NCI-H2227 (cell line): ENCODE data around the gene PYHIN1.
"Not testable (repeated sequence)": the region's sequence is repeated elsewhere in the genome, so short reads cannot be mapped to it uniquely, and the experiment has no call there.

Experiments
- DNase-seq: peaks from one replicate; lab custom pipeline; 2025; ENCODE audit not compliant: unreplicated experiment; lab: John Stamatoyannopoulos, UW

PYHIN1 gene

DNA sequence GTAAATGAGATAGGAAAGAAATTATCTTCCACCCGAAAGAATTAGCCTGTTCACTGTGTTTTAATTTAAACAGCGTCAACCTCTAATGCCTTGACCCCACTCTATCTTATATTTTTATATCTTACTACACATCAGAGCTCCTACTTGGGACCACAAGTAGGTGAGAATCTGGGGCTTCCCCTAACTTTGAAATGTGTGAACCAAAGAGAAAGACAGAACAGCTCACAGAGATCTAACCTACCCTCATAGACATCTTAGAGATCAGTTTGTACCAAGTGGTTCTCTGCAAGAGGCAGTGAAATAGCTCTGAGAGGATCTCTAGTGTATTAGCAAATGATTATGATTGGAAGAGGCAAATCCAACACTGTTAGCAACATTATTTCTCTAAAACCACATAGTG, 47.4 kb downstream of the PYHIN1 start:
- DNase-seq: no peak

DNA sequence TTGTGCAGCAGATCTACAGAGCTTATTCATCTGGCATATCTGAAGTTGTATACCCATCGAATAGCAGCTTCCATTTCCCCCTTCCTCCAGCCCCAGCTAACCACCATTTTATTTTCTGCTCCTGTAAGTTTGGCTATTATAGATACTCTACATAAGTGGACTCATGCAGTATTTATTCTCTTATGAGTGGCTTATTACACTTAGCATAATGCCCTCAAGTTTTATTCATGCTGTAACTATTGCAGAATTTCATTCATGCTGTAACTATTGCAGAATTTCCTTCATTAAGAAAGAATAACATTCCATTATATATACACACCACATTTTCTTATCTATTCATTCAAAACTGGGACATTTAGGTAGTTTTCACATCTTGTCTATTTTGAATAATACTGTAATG, 47.9 kb downstream of the PYHIN1 start:
- no peak for DNase-seq

DNA sequence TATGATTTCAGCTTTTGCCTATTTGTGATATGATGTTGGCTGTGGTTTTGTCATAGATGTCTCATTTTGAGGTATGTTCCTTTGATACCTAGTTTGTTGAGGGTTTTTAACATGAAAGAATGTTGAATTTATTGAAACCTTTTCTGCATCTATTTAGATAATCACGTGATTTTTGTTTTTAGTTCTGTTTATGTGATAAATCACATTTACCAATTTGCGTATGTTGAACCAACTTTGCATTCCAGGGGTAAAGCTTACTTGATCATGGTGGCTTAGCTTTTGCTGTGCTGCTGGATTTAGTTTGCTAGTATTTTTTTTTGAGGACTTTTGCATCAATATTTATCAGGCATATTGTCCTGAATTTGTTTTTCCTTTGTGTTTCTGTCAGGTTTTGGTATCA, 51.9 kb downstream of the PYHIN1 start:
- no peak for DNase-seq

DNA sequence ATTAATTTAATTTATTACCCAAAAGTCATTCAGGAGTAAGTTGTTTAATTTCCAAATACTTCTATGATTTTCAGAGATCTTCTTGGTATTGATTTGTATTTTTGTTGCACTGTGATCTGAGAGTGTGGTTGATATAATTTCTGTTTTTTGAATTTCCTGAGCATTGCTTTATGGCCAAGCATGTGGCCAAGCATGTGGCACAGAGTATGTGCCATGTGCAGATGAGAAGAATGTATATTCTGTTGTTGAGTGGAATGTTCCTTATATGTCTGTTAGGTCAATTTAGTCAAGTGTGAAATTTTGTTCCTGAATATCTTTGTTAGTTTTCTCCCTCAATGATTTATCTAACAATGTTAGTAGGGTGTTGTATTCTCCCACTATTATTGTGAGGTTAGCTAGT, 53.0 kb downstream of the PYHIN1 start:
- no peak for DNase-seq

DNA sequence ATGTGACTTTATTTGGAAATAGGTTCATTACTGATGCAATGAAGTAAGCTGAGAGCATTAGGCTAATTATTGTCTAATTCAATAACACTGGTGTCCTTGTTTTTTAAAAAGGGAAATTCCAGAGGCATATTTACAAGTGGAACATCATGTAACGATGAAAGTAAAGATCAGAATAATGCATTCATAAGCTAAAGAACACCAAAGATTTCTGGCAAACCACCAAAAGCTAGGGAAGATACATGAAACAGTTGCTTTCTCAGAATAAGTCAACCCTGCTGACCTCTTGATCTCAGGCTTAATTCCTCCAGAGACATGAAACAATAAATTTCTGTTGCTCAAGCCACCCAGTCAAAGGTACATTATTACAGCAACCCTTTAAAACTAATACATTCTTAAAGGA, 58.1 kb downstream of the PYHIN1 start:
- no peak for DNase-seq

DNA sequence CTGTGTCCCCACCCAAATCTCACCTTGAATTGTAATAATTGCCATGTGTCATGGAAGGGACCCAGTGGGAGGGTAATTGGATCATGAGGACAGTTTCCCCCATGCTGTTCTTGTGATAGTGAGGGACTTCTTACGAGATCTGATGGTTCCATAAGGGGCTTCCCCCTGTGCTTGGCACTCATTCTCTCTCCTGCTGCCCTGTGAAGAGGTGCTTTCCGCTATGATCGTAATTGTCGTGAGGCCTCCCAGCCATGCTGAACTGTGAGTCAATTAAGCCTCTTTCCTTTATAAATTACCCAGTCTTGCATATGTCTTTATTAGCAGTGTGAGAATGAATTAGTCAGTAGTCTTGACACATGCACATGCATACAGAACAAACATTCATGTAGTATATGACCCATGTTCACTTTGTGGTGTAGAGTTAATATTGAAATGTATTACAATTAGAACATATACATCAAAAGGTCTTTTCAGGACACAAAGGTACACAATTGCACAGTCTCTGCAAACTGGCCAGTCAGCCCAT, 61.5 kb downstream of the PYHIN1 start:
- no peak for DNase-seq

DNA sequence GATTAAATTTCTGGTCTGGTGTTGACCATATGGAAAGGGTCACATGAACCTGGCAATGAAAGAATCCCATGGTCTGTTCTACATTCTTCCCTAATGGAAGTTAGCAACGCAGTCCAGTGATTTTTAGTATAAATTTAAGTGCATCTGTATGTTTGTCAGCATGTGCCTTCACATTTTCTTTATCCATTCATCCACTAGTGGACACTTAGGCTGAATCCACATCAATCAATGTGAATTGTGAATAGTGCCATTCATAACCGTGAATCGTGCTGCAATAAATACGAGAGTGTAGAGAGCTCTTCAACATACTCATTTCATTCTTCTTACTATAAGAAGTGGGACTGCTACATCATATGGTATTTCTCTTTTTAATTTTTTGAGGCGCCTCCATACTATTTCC, 65.6 kb downstream of the PYHIN1 start:
- no peak for DNase-seq

DNA sequence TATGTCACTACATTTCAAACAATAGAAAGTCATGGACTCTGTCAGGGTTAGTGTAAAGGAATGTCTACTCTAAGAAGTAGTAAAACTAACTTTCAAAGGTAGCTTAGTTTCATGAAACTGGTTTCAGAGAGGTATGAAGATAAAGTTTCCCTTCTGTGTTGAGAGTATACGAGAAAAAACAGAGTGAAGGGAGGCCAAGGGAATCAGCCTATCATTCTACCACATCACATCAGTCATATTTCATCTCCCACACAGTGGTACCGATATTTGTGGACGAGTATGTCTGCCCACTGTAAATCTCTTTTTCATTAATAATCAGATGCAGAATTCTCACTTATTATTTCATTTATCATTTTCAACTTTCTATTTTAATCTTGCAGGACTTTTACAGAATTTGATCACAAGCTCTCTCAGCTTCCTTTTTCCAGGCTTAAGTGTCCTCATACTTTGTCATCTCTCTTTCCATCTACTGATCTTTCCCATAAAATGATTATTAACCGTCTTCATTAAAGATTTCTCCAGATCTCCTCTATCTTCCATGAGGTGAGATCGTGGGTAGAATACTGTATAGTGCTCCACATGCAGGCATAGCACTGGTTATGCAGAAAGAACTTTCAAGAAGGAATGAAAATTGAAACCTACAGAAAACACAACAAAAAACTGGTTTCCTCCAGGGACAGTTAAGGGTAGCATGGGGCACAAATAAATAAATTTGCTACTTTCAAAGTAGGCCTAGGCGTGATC, 66.9 kb downstream of the PYHIN1 start:
- DNase-seq: no peak

DNA sequence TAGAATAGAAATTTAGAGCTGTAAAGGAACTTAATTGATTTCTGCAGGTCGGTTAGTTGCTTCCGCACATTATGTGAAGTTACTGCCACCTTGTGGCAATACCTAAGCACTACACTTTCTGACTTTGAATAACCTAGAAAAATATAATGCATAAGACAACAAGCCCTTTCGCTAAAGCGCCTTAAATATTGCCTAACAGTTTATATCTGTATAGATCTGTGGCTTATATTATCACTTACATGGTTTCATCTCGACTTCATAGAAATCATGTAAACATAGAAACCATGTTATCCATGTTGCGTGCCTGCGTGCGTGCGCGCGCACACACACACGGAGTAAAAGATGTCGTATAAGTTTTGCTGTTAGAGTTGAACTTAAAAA, 67.4 kb downstream of the PYHIN1 start:
- DNase-seq: peak; percentile 59

DNA sequence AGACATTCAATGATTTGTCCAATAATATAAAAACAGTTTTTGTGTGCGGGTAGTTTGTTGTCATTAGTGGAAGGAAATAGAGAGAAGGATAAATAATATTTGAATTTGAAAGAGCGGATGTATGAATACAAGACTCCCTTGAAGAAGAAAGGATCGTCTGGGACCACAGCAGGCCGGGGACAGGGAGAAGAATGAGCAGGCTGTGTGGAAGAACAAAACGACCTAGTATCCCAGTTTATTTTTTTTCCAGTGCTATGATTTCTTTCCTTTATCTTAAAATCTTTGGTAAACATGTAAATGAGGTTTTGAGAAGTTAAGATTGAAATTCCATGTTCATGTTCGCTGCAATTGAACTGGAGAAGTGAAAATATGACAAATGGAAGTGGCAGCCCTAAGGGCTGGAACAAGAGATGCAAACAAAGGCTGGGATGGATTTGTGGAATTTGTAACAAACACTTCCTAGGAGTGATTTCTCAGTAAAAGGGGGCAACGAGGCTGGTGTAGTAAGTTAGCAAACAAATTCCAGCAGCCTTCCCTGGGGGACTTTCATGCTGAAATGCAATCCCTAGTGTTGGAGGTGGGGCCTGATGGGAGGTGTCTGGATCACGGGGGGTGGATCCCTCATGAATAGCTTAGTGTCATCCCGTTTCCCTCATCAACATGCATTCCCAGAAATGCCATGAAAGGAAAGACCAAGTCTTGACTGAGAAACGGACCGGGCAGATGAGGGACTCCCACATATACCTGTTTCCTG, 68.1 kb downstream of the PYHIN1 start:
- DNase-seq: peak; percentile 21

DNA sequence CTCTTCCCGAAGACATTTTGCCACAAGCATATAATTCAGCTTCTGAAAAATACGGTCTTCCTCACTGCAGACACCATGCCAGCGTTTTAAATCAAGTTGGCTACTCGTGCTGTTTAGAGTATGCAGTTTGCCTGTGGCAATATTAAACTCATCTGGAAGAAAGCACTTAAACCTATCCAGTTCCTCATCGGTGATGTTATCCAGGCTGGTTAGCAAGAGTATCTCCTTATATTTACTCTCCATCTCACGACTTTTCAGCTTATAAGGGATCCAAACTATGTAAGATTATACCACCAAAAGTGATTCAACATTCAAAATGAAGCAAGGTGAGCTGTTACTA, 68.7 kb downstream of the PYHIN1 start:
- no peak for DNase-seq

DNA sequence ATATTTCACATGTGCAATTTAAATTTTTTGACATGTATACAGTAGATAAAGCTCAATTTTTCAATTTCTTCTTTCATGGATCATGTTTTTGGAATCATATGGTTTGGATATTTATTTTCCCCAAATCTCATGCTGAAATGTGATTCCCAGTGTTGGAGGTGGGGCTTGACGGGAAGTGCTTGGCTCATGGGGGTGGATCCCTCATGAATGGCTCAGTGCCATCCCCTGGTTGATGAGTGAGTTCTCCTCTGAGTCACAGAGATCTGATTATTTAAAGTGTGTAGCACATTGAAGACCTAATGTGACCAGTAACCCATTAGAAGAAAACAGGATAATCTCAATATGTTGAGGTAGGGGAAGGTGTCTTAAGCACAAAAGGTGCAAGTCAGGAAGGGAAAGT, 69.3 kb downstream of the PYHIN1 start:
- DNase-seq: peak; percentile 19

DNA sequence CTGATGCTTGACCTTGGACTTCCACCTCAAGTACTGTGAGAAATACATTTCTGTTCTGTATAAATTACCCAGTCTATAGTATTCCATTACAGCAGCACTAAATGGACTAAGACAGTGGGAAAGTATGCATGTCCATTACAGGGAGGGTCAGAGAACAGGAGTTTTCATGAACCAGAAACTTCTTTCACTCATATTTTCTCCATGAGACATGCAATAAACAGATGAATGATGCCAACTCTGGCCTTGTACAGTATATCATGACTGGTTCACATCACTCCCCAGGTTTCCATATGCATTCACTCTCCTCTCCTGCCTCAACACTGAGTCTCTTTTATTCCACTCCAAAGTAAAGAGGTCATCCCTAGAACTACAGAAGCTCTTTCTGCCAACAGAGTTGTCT, 73.8 kb downstream of the PYHIN1 start:
- DNase-seq: no peak

DNA sequence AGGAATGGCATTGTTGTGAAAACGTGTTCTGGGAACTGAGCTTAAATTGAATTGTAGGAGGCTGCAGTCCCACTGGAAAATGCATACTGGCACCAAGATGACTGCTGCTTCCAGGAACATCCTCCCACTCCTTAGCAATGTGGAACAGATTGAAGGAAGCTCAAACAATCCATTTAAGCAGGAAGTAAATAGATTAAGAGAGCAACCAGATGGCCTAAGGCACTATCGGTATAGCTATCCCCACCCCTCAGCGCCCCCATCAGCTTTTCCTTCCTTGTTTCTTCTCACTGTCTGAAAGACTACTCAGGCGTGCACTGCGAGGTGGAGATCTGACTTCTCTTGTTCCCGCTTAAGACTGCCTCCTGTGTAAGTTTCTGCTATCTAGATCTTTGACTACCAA, 74.3 kb downstream of the PYHIN1 start:
- no peak for DNase-seq

DNA sequence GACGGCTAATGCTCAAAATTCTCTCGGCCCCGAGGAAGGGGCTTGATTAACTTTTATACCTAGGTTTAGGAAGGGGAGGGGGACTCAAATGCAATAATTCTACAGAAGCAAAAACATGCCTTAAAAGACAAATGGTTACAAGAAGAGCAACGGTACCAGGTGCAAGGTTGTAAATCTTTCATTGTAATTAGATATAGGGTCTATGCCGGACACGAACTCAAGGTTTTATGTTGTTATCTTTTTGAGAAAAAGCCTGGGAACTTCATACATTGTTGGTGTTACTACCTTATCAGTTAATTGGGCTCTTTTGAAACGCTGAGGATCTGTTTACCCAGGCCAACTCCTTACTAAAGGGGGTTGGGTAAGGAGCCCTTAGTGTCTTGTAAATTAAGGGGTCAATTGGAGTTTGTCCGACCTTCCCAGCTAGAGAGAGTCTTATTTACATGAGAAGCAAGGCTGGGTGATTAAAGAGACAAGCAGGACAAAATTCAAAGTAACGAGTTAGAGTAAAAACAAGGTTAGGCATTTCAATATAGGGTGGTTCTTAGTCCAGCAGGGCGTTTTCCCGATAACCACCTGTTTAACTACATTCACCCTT, 75.0 kb downstream of the PYHIN1 start:
- not testable (repeated sequence) for DNase-seq

DNA sequence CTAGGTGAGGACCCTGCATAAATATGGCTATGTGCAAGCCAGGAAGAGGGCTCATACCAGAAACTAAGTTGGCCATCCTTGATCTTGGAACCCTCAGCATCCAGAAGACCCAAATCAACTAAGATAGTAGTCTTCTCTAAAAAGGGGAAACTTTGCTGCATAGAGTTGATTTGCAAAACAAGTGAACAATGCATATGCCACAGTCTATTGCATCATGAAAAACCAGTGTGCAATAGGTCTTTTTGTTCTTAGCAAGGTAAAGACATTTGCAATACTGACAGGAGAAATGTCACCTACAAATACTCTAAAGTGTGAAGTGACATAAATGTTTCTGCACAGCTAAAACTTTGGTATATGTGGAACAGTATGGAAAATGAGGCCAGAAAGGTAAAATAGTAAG, 76.4 kb downstream of the PYHIN1 start:
- no peak for DNase-seq

DNA sequence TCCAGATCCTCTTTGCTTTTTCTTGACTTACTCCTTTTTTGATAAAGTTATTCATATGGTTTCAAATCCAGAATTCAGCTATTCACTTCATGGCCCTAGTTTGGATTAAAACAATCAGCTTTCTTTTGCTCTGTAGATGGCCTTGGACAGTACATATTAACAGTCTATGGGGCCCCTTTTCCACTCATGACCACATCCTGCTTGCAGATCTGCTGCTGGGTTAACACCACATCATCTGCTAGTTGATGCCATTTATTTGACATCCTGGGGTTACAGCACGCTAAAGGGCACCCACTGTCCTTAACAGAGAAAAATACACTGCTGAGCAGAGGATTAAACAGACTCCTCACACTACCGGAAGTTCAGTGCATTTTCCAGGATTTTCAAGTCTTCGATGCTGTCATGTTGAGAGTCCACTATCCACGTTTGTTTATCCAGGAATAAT, 77.4 kb downstream of the PYHIN1 start:
- DNase-seq: no peak

DNA sequence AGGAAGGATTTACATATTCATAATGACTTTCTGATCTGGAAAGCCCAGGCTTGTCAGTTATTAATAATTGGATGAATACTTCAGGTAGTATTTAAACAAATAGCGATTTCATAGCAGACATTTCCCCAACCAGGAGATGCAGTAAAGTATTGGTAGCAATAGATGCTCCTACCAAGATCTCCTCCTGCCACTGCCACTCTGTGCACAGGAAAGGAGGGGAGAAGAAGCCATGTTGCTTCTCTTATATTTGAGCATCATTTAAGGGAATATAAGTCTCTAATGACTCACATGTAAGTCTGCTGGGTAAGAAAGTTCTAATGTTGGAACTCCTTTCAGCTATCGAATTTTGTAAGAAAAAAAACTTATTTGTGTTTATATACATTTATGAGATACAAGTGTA, 77.9 kb downstream of the PYHIN1 start:
- DNase-seq: no peak

DNA sequence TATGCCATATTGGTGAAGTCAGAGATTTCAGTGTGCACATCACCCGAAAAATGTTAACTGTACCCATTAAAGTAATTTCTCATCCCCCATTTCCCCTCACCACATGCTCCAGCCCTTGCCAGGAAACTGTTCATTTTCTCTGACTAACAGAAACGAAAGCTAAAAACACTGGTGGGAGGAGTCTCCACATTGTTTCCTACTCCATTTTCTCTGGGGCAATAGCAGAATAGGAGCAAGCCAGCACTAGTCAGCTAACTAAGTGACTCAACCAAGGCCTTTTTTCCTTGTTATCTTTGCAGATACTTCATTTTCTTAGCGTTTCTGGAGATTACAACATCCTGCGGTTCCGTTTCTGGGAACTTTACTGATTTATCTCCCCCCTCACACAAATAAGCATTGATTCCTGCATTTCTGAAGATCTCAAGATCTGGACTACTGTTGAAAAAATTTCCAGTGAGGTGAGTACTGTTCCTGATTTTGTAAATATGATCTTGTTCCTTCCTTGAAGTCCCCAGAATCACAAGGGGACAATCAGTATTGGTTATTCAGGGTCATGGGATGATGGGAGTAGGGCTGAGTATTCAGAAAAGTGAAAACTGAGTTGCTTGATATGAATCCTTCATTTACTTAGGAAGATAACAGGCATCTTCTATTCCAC, 78.5 kb downstream of the PYHIN1 start, which contains the start of gene IFI16:
Gene IFI16 (plus strand): TSS at position 204 of the 658 bp plus-strand sequence. CDS start 4,774 bp downstream, outside the sequence.
- peak; percentile 2 for DNase-seq

DNA sequence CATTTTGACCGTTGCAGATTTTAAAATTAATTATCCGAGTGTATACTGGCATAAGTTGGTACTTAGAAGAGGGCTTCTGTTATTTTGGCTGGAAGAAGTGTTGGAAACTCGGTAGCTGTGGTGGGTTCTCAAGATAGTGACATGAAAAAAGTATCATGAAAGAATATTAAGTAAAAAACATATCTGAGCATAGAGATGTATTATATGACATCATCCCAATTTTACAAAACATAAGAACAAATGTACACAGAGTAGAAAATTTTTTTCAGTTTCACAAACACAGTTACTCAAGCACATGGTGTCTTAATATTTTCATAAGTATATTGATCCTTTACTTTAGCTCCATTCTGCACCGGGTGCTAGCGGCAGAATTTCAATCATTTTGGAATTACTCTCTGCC, 79.0 kb downstream of the PYHIN1 start:
- DNase-seq: no peak

DNA sequence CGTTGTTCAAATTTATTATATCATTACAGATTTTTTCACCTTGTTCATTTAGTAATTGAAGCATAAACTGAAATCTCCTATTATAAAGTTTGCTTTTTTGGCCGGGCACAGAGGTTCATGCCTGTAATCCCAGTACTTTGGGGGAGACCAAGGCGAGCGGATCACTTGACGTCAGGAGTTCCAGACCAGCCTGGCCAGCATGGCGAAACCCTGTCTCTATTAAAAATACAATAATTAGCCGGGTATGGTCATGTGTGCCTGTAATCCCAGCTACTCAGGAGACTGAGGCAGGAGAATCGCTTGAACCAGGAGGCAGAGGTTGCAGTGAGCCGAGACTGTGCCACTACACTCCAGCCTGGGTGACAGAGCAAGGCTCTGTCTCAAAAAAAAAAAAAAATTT, 79.6 kb downstream of the PYHIN1 start:
- DNase-seq: not testable (repeated sequence)
